ENCODE measurements around the gene DACH1. TPM values are rescaled to one million over a fixed set of nuclear protein-coding genes. Genes with fewer than 3 reads are reported as not detected.

The DACH1 gene
- total RNA-seq, 1 donor from 2014 or later = 0.05 TPM

- DNase-seq (ENCODE audit: low read depth) = no peak
These were observed 378.0 kb downstream of the DACH1 start for GRCh38 chr13:71489041-71489440.

GRCh38 chr13:71488201-71488600, 378.8 kb downstream of the DACH1 start:
- no peak for DNase-seq (ENCODE audit: low read depth)

- no peak for DNase-seq (ENCODE audit: low read depth)
These were observed 381.1 kb downstream of the DACH1 start for GRCh38 chr13:71485913-71486312.

GRCh38 chr13:71483733-71484132, 383.3 kb downstream of the DACH1 start:
- DNase-seq (ENCODE audit: low read depth) = no peak

- DNase-seq (ENCODE audit: low read depth) = no peak
These were observed 385.5 kb downstream of the DACH1 start for GRCh38 chr13:71481501-71481900.

- DNase-seq (ENCODE audit: low read depth) = no peak
These were observed 386.0 kb downstream of the DACH1 start for GRCh38 chr13:71481046-71481445.

GRCh38 chr13:71477735-71478134, 389.3 kb downstream of the DACH1 start:
- DNase-seq (ENCODE audit: low read depth) = no peak

- no peak for DNase-seq (ENCODE audit: low read depth)
These were observed 392.1 kb downstream of the DACH1 start for GRCh38 chr13:71474936-71475335.

GRCh38 chr13:71469626-71470025, 397.4 kb downstream of the DACH1 start:
- DNase-seq (ENCODE audit: low read depth) = no peak

- DNase-seq (ENCODE audit: low read depth) = no peak
These were observed 402.3 kb downstream of the DACH1 start for GRCh38 chr13:71464686-71465085.

GRCh38 chr13:71461892-71462291, 405.1 kb downstream of the DACH1 start:
- no peak for DNase-seq (ENCODE audit: low read depth)

- peak; percentile 7 for DNase-seq (ENCODE audit: low read depth)
These were observed 406.8 kb downstream of the DACH1 start for GRCh38 chr13:71460211-71460610.

GRCh38 chr13:71459708-71460107, 407.3 kb downstream of the DACH1 start:
- DNase-seq (ENCODE audit: low read depth) = no peak

- no peak for DNase-seq (ENCODE audit: low read depth)
These were observed 409.4 kb downstream of the DACH1 start for GRCh38 chr13:71457645-71458044.

- DNase-seq (ENCODE audit: low read depth) = no peak
These were observed 410.9 kb downstream of the DACH1 start for GRCh38 chr13:71456136-71456535.

GRCh38 chr13:71454509-71454908, 412.5 kb downstream of the DACH1 start:
- DNase-seq (ENCODE audit: low read depth) = no peak

GRCh38 chr13:71448080-71448630, 418.8 kb downstream of the DACH1 start:
- DNase-seq (ENCODE audit: low read depth) = no peak

GRCh38 chr13:71437704-71438103, 429.3 kb downstream of the DACH1 start:
- peak; percentile 2 for DNase-seq (ENCODE audit: low read depth)

GRCh38 chr13:71430681-71431080, 436.3 kb downstream of the DACH1 start:
- DNase-seq (ENCODE audit: low read depth) = no peak

- peak; percentile 66 for DNase-seq (ENCODE audit: low read depth)
These were observed 449.8 kb downstream of the DACH1 start for GRCh38 chr13:71417205-71417604.

- DNase-seq (ENCODE audit: low read depth) = no peak
These were observed 454.8 kb downstream of the DACH1 start for GRCh38 chr13:71412231-71412630.

- DNase-seq (ENCODE audit: low read depth) = peak; percentile 16
These were observed 458.6 kb downstream of the DACH1 start for GRCh38 chr13:71408416-71408815.

- DNase-seq (ENCODE audit: low read depth) = no peak
These were observed 467.3 kb downstream of the DACH1 start for GRCh38 chr13:71399631-71400215.

- no peak for DNase-seq (ENCODE audit: low read depth)
These were observed 470.9 kb downstream of the DACH1 start for GRCh38 chr13:71396149-71396548.

All from renal cortical epithelial cell (primary cell).